Body of pancreas (tissue), 4 donors: Measurements from ENCODE around the gene ANTXR2. TPM values are rescaled to one million over a fixed set of nuclear protein-coding genes. Genes with fewer than 3 reads are reported as not detected.

Experiments used
- ATAC-seq: fragments of 150-250 bp; one replicate; pipeline ENCODE4 v1.9.1; 2016
- DNase-seq, 4 donors: peaks; one replicate each; pipeline ENCODE4 v3.0.0-alpha.2; 2019
- H3K27ac ChIP-seq, 4 donors: fragments of 200-600 bp; sonication (generic); 1 replicate in 3 of 4; 2 replicates in 1 of 4; pipeline versions ENCODE4 v1.5.1 to v1.6.1; 2016 to 2019; ENCODE audit warnings: mild to moderate bottlenecking in 1 of 4, mixed read lengths in 1 of 4, moderate library complexity in 1 of 4
- H3K27me3 ChIP-seq, 2 donors: fragments of 200-600 bp; sonication (generic); one replicate each; pipeline ENCODE4 v1.6.0; 2016; ENCODE audit warnings: mild to moderate bottlenecking in 1 of 2
- H3K36me3 ChIP-seq, 2 donors: fragments of 200-600 bp; sonication (generic); replicated peaks in 1 of 2; 2 replicates each; pipeline ENCODE4 v1.5.1; 2016; ENCODE audit warnings: low read depth in 2 of 2; ENCODE audit not compliant: insufficient read depth in 1 of 2
- H3K4me1 ChIP-seq: fragments of 200-600 bp; sonication (generic); one replicate; pipeline ENCODE4 v1.6.0; 2016
- H3K4me3 ChIP-seq, 2 donors: fragments of 200-600 bp; sonication (generic); 1 replicate in 1 of 2; 2 replicates in 1 of 2; pipeline ENCODE4 v1.5.1; 2016 to 2019
- H3K9me3 ChIP-seq, 3 donors: fragments of 200-600 bp; sonication (generic); 1 replicate in 2 of 3; 2 replicates in 1 of 3; pipeline ENCODE4 v1.5.1; 2016
- POLR2A ChIP-seq, 3 donors: fragments of 450-650 bp; IDR thresholded peaks; one replicate each; pipeline ENCODE4 v1.6.1; 2016; ENCODE audit warnings: antibody characterized with exemption in 3 of 3, mild to moderate bottlenecking in 2 of 3
- WGBS, 2 donors: methylation state at CpG; one replicate each; pipeline ENCODE4 v1.1.5; 2017; 5-methylcytosine and 5-hydroxymethylcytosine counted together
- intact Hi-C: fragments of 100-400 bp; cut with DNase I; formaldehyde crosslinking; loops from one replicate; pipeline ENCODE4 v1.15.1; 2023
- total RNA-seq, 2 donors: library from RNA; depleted of rRNA; stranded (reverse); fragments of >200 nt; gene quantifications; one replicate each; pipeline ENCODE4 v1.1.0, GENCODE V29; 2016
- TF ChIP-seq, protein P1 (sequence below), 7 experiments: fragments of 450-650 bp in 4 of 7; fragments of 200-600 bp in 3 of 7; sonication (generic) in 3 of 7; IDR thresholded peaks; one replicate each; pipeline ENCODE4 v1.5.1; 2016 to 2019; ENCODE audit warnings: antibody characterized with exemption in 7 of 7

Gene ANTXR2
- total RNA-seq, 2 donors from 2014 or later, result 16.9 to 34.6 TPM

DNA sequence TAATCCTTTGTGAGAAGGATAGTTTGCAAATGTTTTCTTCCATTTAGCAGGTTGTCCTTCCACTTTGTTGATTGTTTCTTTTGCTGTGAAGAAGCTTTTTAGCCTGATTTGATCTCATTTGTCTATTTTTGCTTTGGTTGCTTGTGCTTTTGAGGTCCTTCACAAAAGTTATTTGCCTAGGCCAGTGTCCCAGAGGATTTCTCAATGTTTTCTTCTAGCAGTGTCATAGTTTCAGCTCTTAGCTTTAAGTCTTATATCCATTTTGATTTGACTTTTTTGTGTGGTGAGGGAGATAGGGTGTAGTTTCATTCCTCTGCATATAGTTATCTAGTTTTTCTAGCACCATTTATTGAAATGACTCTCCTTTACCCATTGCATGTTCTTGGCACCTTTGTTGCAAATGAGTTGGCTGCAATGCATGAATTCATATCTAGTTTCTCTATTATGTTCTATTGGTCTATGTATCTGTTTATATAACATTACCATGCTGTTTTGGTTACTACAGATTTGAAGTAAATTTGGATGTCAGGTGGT is 41.8 kb upstream of the ANTXR2 start:
- DNase-seq, result no peak
- TF ChIP-seq, protein P1, sequence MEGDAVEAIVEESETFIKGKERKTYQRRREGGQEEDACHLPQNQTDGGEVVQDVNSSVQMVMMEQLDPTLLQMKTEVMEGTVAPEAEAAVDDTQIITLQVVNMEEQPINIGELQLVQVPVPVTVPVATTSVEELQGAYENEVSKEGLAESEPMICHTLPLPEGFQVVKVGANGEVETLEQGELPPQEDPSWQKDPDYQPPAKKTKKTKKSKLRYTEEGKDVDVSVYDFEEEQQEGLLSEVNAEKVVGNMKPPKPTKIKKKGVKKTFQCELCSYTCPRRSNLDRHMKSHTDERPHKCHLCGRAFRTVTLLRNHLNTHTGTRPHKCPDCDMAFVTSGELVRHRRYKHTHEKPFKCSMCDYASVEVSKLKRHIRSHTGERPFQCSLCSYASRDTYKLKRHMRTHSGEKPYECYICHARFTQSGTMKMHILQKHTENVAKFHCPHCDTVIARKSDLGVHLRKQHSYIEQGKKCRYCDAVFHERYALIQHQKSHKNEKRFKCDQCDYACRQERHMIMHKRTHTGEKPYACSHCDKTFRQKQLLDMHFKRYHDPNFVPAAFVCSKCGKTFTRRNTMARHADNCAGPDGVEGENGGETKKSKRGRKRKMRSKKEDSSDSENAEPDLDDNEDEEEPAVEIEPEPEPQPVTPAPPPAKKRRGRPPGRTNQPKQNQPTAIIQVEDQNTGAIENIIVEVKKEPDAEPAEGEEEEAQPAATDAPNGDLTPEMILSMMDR (IDR thresholded peaks at IDR 0.05), result no peak
- TF ChIP-seq POLR2A (IDR thresholded peaks at IDR 0.05), result no peak

DNA sequence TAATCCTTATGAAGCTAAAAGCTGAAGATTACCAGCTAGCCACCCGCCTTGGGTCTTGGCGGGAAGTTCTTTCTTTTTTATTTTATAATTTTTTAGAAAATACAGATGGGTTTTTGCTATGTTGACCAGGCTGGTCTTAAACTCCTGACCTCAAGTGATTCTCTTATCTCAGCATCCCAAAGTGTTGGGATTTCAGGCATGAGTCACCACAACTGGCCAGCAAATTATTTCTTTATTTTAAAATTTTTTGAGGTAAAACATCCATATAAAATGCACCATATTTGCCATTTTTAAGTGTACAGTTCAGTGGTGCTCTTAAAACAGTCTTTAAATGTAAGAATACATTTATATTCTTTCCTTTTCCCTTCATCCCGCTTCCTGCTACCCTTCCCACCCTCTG is 40.6 kb upstream of the ANTXR2 start:
- 75 to 92% methylated on average over 3 of the region's 3 CpGs for WGBS, 2 donors
- intact Hi-C loops, result no loop called here
- Histone ChIP-seq H3K36me3 (no peaks in the 10 kb centered on the region), H3K27ac (no peak overlapping the region), H3K4me1 (no peaks in the 10 kb centered on the region), H3K4me3 (no peak overlapping the region), H3K27me3 (no peaks in the 10 kb centered on the region), H3K9me3 (no peaks in the 10 kb centered on the region)
- ATAC-seq, result no peak
- TF ChIP-seq POLR2A (IDR thresholded peaks at IDR 0.05), result no peak
- TF ChIP-seq, protein P1 (IDR thresholded peaks at IDR 0.05), result no peak
- DNase-seq, result no peak

More for the DNA sequence above, 41.8 kb upstream of the ANTXR2 start:
- no peaks in the 10 kb centered on the region for H3K4me1 ChIP-seq
- no peaks in the 10 kb centered on the region for H3K27me3 ChIP-seq
- H3K9me3 ChIP-seq, result no peaks in the 10 kb centered on the region
- no peak for ATAC-seq
- intact Hi-C loops, result no loop called here
- no peak overlapping the region for H3K4me3 ChIP-seq
- H3K27ac ChIP-seq, result no peak overlapping the region
- no peaks in the 10 kb centered on the region for H3K36me3 ChIP-seq

DNA sequence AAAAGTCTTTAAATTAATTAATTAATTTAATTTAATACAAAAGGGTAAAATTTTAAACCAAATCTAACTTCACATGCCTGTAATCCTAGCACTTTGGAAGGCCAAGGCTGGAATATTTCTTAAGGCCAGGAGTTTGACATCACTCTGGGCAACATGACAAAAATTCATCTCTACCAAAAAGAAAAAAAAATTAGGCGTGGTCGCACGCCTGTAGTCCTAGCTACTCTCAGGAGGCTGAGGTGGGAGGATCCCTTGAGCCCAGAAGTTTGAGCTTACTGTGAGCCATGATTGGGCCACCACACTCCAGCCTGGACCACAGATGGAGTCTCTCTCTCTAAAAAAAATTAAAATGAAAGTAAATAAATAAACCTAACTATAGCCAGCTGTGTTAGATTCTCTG is 39.2 kb upstream of the ANTXR2 start:
- Histone ChIP-seq H3K27ac (no peak overlapping the region), H3K36me3 (no peaks in the 10 kb centered on the region), H3K9me3 (no peaks in the 10 kb centered on the region), H3K4me1 (no peaks in the 10 kb centered on the region), H3K27me3 (no peaks in the 10 kb centered on the region), H3K4me3 (no peak overlapping the region)
- intact Hi-C loops, result no loop called here
- DNase-seq (no peak), ATAC-seq (no peak)
- no peak for TF ChIP-seq POLR2A (IDR thresholded peaks at IDR 0.05)
- TF ChIP-seq, protein P1 (IDR thresholded peaks at IDR 0.05), result no peak
- WGBS, 2 donors, result 73 to 84% methylated on average over 3 of the region's 3 CpGs

DNA sequence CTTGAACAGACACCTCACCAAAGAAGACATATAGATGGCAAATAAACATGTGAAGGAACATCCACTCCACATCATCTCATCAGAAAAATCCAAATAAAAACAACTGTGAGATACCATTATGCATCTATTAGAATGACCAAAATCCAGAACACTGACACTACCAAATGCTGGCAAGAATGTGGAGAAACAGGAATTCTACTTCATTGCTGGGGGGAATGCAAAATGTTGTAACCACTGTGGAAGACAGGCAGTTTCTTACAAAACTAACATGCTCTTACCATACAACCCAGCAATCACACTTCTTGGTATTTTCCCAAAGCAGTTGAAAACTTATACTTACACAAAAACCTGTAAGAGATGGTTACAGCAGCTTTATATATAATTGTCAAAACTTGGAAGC is 38.2 kb upstream of the ANTXR2 start:
- intact Hi-C loops, result no loop called here
- no peaks in the 10 kb centered on the region for H3K4me1 ChIP-seq
- TF ChIP-seq, protein P1 (IDR thresholded peaks at IDR 0.05), result no peak
- TF ChIP-seq POLR2A (IDR thresholded peaks at IDR 0.05), result no peak
- no peak overlapping the region for H3K4me3 ChIP-seq
- no peaks in the 10 kb centered on the region for H3K9me3 ChIP-seq
- H3K36me3 ChIP-seq, result no peaks in the 10 kb centered on the region
- no peak overlapping the region for H3K27ac ChIP-seq
- H3K27me3 ChIP-seq, result no peaks in the 10 kb centered on the region
- no peak for ATAC-seq
- no peak for DNase-seq

DNA sequence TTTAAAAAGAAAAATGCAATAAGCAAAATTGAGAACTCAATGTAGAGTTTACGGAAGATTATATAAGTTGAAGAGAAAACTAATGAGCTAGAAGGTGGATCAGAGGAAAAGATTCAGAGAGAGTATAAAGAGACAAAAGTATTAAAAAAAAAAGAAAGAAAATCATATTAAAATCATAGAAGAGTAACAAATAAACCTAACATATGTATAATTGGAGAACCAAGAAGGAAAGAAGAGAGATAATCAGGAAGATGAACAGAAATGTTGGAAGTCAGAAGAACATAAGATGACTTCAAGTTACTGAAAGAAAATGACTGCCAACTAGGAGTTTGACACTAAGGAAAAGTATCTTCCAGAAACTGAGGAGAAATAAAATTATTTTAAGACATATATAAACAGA is 34.3 kb upstream of the ANTXR2 start:
- Histone ChIP-seq H3K4me1 (no peaks in the 10 kb centered on the region), H3K36me3 (no peaks in the 10 kb centered on the region), H3K9me3 (no peaks in the 10 kb centered on the region), H3K4me3 (no peak overlapping the region), H3K27me3 (no peaks in the 10 kb centered on the region), H3K27ac (no peak overlapping the region)
- intact Hi-C loops, result no loop called here
- DNase-seq (no peak), ATAC-seq (no peak)
- WGBS, 2 donors, result 90 to 92% methylated on average over 1 of the region's 1 CpG
- no peak for TF ChIP-seq POLR2A (IDR thresholded peaks at IDR 0.05)
- TF ChIP-seq, protein P1 (IDR thresholded peaks at IDR 0.05), result no peak
